OCI-LY3 (cell line): ENCODE data around the gene SEC14L6.

Experiments used
- H2AFZ ChIP-seq: fragments of 200-600, 300-600 bp; shearing (Covaris generic); 2 replicates; pipeline ENCODE4 v1.6.0; 2014; ENCODE audit warnings: antibody characterized with exemption, low read depth, low read length
- H3K27ac ChIP-seq: fragments of 200-600, 300-600 bp; sonication (generic); 2 replicates; pipeline ENCODE4 v1.5.1; 2014; ENCODE audit warnings: mild to moderate bottlenecking, low read length, moderate library complexity, mixed read lengths
- H3K27me3 ChIP-seq: fragments of 200-600, 300-600 bp; sonication (generic); 2 replicates; pipeline ENCODE4 v1.6.1; 2014; ENCODE audit warnings: low read depth, low read length, mixed read lengths
- H3K36me3 ChIP-seq: fragments of 200-600, 300-600 bp; sonication (generic); replicated peaks from 2 replicates; pipeline ENCODE3; 2014; ENCODE audit warnings: low read depth, low read length, mixed read lengths
- H3K4me1 ChIP-seq: fragments of 300-600, 200-600 bp; sonication (generic); 2 replicates; pipeline ENCODE4 v1.6.1; 2014; ENCODE audit warnings: low read length, mixed read lengths
- H3K4me2 ChIP-seq: fragments of 200-600, 300-600 bp; sonication (generic); 2 replicates; pipeline ENCODE4 v1.6.1; 2014; ENCODE audit warnings: low read length, mixed read lengths
- H3K4me3 ChIP-seq: fragments of 300-600, 200-600 bp; sonication (generic); 2 replicates; pipeline ENCODE4 v1.5.1; 2014; ENCODE audit warnings: antibody characterized with exemption, mild to moderate bottlenecking, low read length, moderate library complexity
- H3K79me2 ChIP-seq: fragments of 300-600, 200-600 bp; shearing (Covaris generic); 2 replicates; pipeline ENCODE4 v1.6.1; 2014; ENCODE audit warnings: mild to moderate bottlenecking, low read length, mixed read lengths
- H3K9ac ChIP-seq: fragments of 300-600, 200-600 bp; shearing (Covaris generic); 2 replicates; pipeline ENCODE4 v1.6.0; 2014; ENCODE audit warnings: mild to moderate bottlenecking, low read length, moderate library complexity
- H3K9me3 ChIP-seq: fragments of 200-600, 300-600 bp; shearing (Covaris generic); 2 replicates; pipeline ENCODE4 v1.6.1; 2014; ENCODE audit warnings: low read length, mixed read lengths; ENCODE audit not compliant: insufficient read depth
- H4K20me1 ChIP-seq: fragments of 200-600, 300-600 bp; sonication (generic); 2 replicates; pipeline ENCODE4 v1.6.1; 2016; ENCODE audit warnings: low read length, mixed read lengths; ENCODE audit not compliant: insufficient read depth
- CTCF ChIP-seq: fragments of 200-600, 300-600 bp; sonication (generic); IDR thresholded peaks from 2 replicates; pipeline ENCODE4 v1.5.1; 2014; ENCODE audit warnings: antibody characterized with exemption, low read length, low read depth
- EZH2phosphoT487 ChIP-seq: fragments of 200-600 bp; shearing (Covaris generic); IDR thresholded peaks from 2 replicates; pipeline ENCODE4 v1.6.1; 2018; ENCODE audit warnings: antibody characterized with exemption, mixed run types, low read depth

Gene SEC14L6

GRCh38 chr22:30572840-30573593, 26.5 kb upstream of the SEC14L6 start:
- H3K4me1 ChIP-seq = no peaks in the 10 kb centered on the region
- H3K4me3 ChIP-seq = no peak overlapping the region
- H3K9me3 ChIP-seq = no peaks in the 10 kb centered on the region
- no peak overlapping the region for H3K9ac ChIP-seq
- no peak overlapping the region for H3K27ac ChIP-seq
- 0 out of 2 replicates have a peak, but pooled peaks cover 3% of the 10 kb centered on the region for H3K27me3 ChIP-seq
- TF ChIP-seq EZH2phosphoT487 (no peak), CTCF (no peak)
- H3K4me2 ChIP-seq = no peak overlapping the region
- H3K79me2 ChIP-seq = no peaks in the 10 kb centered on the region
- 0 out of 2 replicates have a peak, but pooled peaks cover 8% of the 10 kb centered on the region for H4K20me1 ChIP-seq
- H3K36me3 ChIP-seq = peaks cover 15% of the 10 kb centered on the region
- no peak overlapping the region for H2AFZ ChIP-seq

- H4K20me1 ChIP-seq = 0 out of 2 replicates have a peak, but pooled peaks cover 8% of the 10 kb centered on the region
- H3K27ac ChIP-seq = no peak overlapping the region
- 0 out of 2 replicates have a peak, but pooled peaks cover 3% of the 10 kb centered on the region for H3K27me3 ChIP-seq
- H3K9me3 ChIP-seq = no peaks in the 10 kb centered on the region
- H3K9ac ChIP-seq = no peak overlapping the region
- no peak overlapping the region for H2AFZ ChIP-seq
- TF ChIP-seq EZH2phosphoT487 = no peak
- no peak for TF ChIP-seq CTCF
- no peaks in the 10 kb centered on the region for H3K4me1 ChIP-seq
- H3K4me3 ChIP-seq = no peak overlapping the region
- no peaks in the 10 kb centered on the region for H3K79me2 ChIP-seq
- no peak overlapping the region for H3K4me2 ChIP-seq
- peaks cover 15% of the 10 kb centered on the region for H3K36me3 ChIP-seq
These were observed 25.7 kb upstream of the SEC14L6 start for GRCh38 chr22:30572210-30572609.

DNA sequence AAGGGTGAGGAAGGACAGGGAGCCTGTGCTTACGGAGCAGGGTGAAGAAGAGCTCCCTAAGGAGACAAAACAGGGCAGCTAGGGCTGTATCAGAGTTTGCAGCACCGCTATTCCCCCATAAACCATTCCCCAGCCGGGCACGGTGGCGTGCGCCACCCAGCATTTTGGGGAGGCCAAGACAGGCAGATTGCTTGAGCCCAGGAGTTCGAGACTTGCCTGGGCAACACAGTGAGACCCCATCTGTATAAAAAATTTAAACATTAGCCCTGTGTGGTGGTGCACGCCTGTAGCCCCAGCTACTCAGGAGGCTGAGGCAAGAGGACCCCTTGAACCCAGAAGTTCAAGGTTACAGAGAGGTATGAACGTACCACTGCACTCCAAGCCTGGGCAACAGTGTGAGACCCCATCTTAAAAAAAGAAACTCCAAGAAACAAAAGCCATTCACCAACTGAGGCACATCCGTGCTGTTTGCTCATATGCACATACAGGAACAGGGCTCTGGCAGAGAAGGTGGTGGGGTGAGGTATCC, 23.2 kb upstream of the SEC14L6 start:
- no peaks in the 10 kb centered on the region for H3K4me1 ChIP-seq

More for the DNA sequence above, 23.2 kb upstream of the SEC14L6 start:
- H3K27ac ChIP-seq = no peak overlapping the region
- TF ChIP-seq CTCF (no peak), EZH2phosphoT487 (no peak)
- H3K9me3 ChIP-seq = no peaks in the 10 kb centered on the region
- H3K4me2 ChIP-seq = no peak overlapping the region
- H3K9ac ChIP-seq = no peak overlapping the region
- H4K20me1 ChIP-seq = 0 out of 2 replicates have a peak, but pooled peaks cover 5% of the 10 kb centered on the region
- H2AFZ ChIP-seq = no peak overlapping the region
- H3K4me3 ChIP-seq = no peak overlapping the region
- H3K36me3 ChIP-seq = no peaks in the 10 kb centered on the region
- no peaks in the 10 kb centered on the region for H3K79me2 ChIP-seq
- H3K27me3 ChIP-seq = peaks cover 12% of the 10 kb centered on the region; the same call in 1 of the 2 replicates
